Trophoblast cell (in vitro differentiated cells and primary cell): ENCODE measurements around the gene PKN2.

Experiments used
- DNase-seq, 2 donors: peaks; one replicate each; pipeline ENCODE4 v3.0.0-alpha.2; 2016
- H2AFZ ChIP-seq: 2 replicates; pipeline ENCODE4 v1.6.1; 2013; ENCODE audit warnings: low read length, moderate library complexity, mild to moderate bottlenecking; ENCODE audit not compliant: insufficient read depth, poor library complexity
- H2AK5ac ChIP-seq: 2 replicates; pipeline ENCODE4 v1.6.1; 2013; ENCODE audit warnings: mild to moderate bottlenecking, low read length
- H2BK120ac ChIP-seq: 2 replicates; pipeline ENCODE4 v1.6.1; 2013; ENCODE audit warnings: low read length, mild to moderate bottlenecking, moderate library complexity; ENCODE audit not compliant: insufficient read depth, poor library complexity
- H2BK12ac ChIP-seq: 2 replicates; pipeline ENCODE4 v1.6.1; 2013; ENCODE audit warnings: mild to moderate bottlenecking, low read length, moderate library complexity
- H2BK5ac ChIP-seq: 2 replicates; pipeline ENCODE4 v1.6.1; 2013; ENCODE audit warnings: low read length, low read depth, moderate library complexity, mild to moderate bottlenecking; ENCODE audit not compliant: poor library complexity
- H3K14ac ChIP-seq: 2 replicates; pipeline ENCODE4 v1.6.1; 2013; ENCODE audit warnings: mild to moderate bottlenecking, low read length
- H3K18ac ChIP-seq: 2 replicates; pipeline ENCODE4 v1.6.1; 2013; ENCODE audit warnings: mild to moderate bottlenecking, low read length
- H3K23ac ChIP-seq: 2 replicates; pipeline ENCODE4 v1.6.1; 2013; ENCODE audit warnings: low read length
- H3K27ac ChIP-seq: 2 replicates; pipeline ENCODE4 v1.5.1; 2013; ENCODE audit warnings: low read depth, mild to moderate bottlenecking, inconsistent platforms, low read length, moderate library complexity
- H3K27me3 ChIP-seq: 2 replicates; pipeline ENCODE4 v1.6.1; 2013; ENCODE audit warnings: inconsistent platforms, mild to moderate bottlenecking, low read length, moderate library complexity; ENCODE audit not compliant: insufficient read depth
- H3K36me3 ChIP-seq, 2 experiments: 1 replicate in 1 of 2; 2 replicates in 1 of 2; pipeline ENCODE4 v1.6.1; 2013; ENCODE audit warnings: low read length in 2 of 2, mild to moderate bottlenecking in 2 of 2, moderate library complexity in 1 of 2; ENCODE audit not compliant: insufficient read depth in 2 of 2, control insufficient read depth in 1 of 2
- H3K4ac ChIP-seq: 2 replicates; pipeline ENCODE4 v1.6.1; 2013; ENCODE audit warnings: low read depth, mild to moderate bottlenecking, low read length, moderate library complexity
- H3K4me1 ChIP-seq, 2 experiments: 1 replicate in 1 of 2; 2 replicates in 1 of 2; pipeline ENCODE4 v1.6.1; 2013; ENCODE audit warnings: low read length in 2 of 2, mild to moderate bottlenecking in 2 of 2, moderate library complexity in 1 of 2; ENCODE audit not compliant: insufficient read depth in 2 of 2, control insufficient read depth in 1 of 2
- H3K4me2 ChIP-seq: 2 replicates; pipeline ENCODE4 v1.6.1; 2013; ENCODE audit warnings: inconsistent platforms, mild to moderate bottlenecking, low read length, moderate library complexity
- H3K4me3 ChIP-seq: 2 replicates; pipeline ENCODE4 v1.5.1; 2013; ENCODE audit warnings: mild to moderate bottlenecking, low read depth, low read length, inconsistent platforms
- H3K79me1 ChIP-seq: one replicate; pipeline ENCODE4 v1.6.1; 2013; ENCODE audit warnings: low read length
- H3K79me2 ChIP-seq: 2 replicates; pipeline ENCODE4 v1.6.1; 2013; ENCODE audit warnings: low read length, mild to moderate bottlenecking; ENCODE audit not compliant: control insufficient read depth, insufficient read depth, poor library complexity
- H3K9ac ChIP-seq: 2 replicates; pipeline ENCODE4 v1.6.1; 2013; ENCODE audit warnings: mild to moderate bottlenecking, low read length
- H3K9me3 ChIP-seq: 2 replicates; pipeline ENCODE4 v1.6.1; 2013; ENCODE audit warnings: low read depth, mild to moderate bottlenecking, control low read depth, inconsistent platforms, low read length; ENCODE audit not compliant: insufficient read depth
- H4K12ac ChIP-seq: 2 replicates; pipeline ENCODE4 v1.6.1; 2013; ENCODE audit warnings: low read depth, mild to moderate bottlenecking, low read length, moderate library complexity
- H4K8ac ChIP-seq: 2 replicates; pipeline ENCODE4 v1.6.1; 2013; ENCODE audit warnings: low read depth, mild to moderate bottlenecking, low read length, moderate library complexity
- H4K91ac ChIP-seq: one replicate; pipeline ENCODE4 v1.6.1; 2013; ENCODE audit warnings: low read depth, mild to moderate bottlenecking, low read length, moderate library complexity
- WGBS: extraction: QIAGEN DNeasy Blood & Tissue Kit; methylation state at CpG from one replicate; pipeline ENCODE4 v1.1.7; 2013; ENCODE audit warnings: missing lambda C conversion rate; ENCODE audit not compliant: insufficient read length, insufficient coverage; ENCODE audit errors: extremely low coverage; 5-methylcytosine and 5-hydroxymethylcytosine counted together

Gene PKN2

GRCh38 chr1:88787023-88787903 lies 103.2 kb downstream of the PKN2 start:
- H3K79me1 ChIP-seq: no peaks in the 10 kb centered on the region
- no peak overlapping the region for H2BK12ac ChIP-seq
- no peak overlapping the region for H2AK5ac ChIP-seq
- no peak overlapping the region for H3K4me3 ChIP-seq
- no CpG with 5 or more reads among the region's 3 CpGs for WGBS
- H3K79me2 ChIP-seq: no peaks in the 10 kb centered on the region
- H3K27ac ChIP-seq: no peak overlapping the region
- no peak overlapping the region for H2BK5ac ChIP-seq
- no peak overlapping the region for H3K4ac ChIP-seq
- no peak overlapping the region for H3K9ac ChIP-seq
- H4K91ac ChIP-seq: no peak overlapping the region
- no peaks in the 10 kb centered on the region for H3K4me1 ChIP-seq
- no peak overlapping the region for H3K14ac ChIP-seq
- no peaks in the 10 kb centered on the region for H3K27me3 ChIP-seq
- no peak overlapping the region for H4K8ac ChIP-seq
- peaks cover 2 to 5% of the 10 kb centered on the region in 2 experiments for H3K36me3 ChIP-seq
- H2BK120ac ChIP-seq: no peak overlapping the region
- H2AFZ ChIP-seq: no peak overlapping the region
- no peak overlapping the region for H3K23ac ChIP-seq
- no peak overlapping the region for H3K4me2 ChIP-seq
- no peak for DNase-seq
- no peak overlapping the region for H3K18ac ChIP-seq
- H3K9me3 ChIP-seq: no peaks in the 10 kb centered on the region
- no peak overlapping the region for H4K12ac ChIP-seq

- H3K4ac ChIP-seq: no peak overlapping the region
- no peak overlapping the region for H2AK5ac ChIP-seq
- H2BK120ac ChIP-seq: no peak overlapping the region
- DNase-seq: no peak
- H4K12ac ChIP-seq: no peak overlapping the region
- no peak overlapping the region for H2BK12ac ChIP-seq
- no peak overlapping the region for H3K4me3 ChIP-seq
- no peaks in the 10 kb centered on the region for H3K4me1 ChIP-seq
- no peaks in the 10 kb centered on the region for H3K9me3 ChIP-seq
- H3K79me1 ChIP-seq: no peaks in the 10 kb centered on the region
- H3K36me3 ChIP-seq: no peaks in the 10 kb centered on the region
- H3K27me3 ChIP-seq: no peaks in the 10 kb centered on the region
- no peak overlapping the region for H2AFZ ChIP-seq
- no peak overlapping the region for H4K8ac ChIP-seq
- H3K23ac ChIP-seq: no peak overlapping the region
- H3K4me2 ChIP-seq: no peak overlapping the region
- H3K27ac ChIP-seq: no peak overlapping the region
- H3K79me2 ChIP-seq: no peaks in the 10 kb centered on the region
- H2BK5ac ChIP-seq: no peak overlapping the region
- H3K14ac ChIP-seq: no peak overlapping the region
- no CpG with 5 or more reads among the region's 4 CpGs for WGBS
- no peak overlapping the region for H4K91ac ChIP-seq
- no peak overlapping the region for H3K9ac ChIP-seq
- no peak overlapping the region for H3K18ac ChIP-seq
These were observed 107.1 kb downstream of the PKN2 start for GRCh38 chr1:88791192-88791591.

GRCh38 chr1:88799491-88799890 lies 115.4 kb downstream of the PKN2 start:
- no peak overlapping the region for H2BK5ac ChIP-seq
- H3K27me3 ChIP-seq: no peaks in the 10 kb centered on the region
- H2BK12ac ChIP-seq: no peak overlapping the region
- no peak for DNase-seq
- WGBS: no CpG with 5 or more reads among the region's 2 CpGs
- H3K4me2 ChIP-seq: no peak overlapping the region
- H3K36me3 ChIP-seq: peaks cover 5 to 10% of the 10 kb centered on the region in 2 experiments
- no peak overlapping the region for H4K12ac ChIP-seq
- no peak overlapping the region for H2BK120ac ChIP-seq
- H4K8ac ChIP-seq: no peak overlapping the region
- H2AFZ ChIP-seq: no peak overlapping the region
- H3K14ac ChIP-seq: no peak overlapping the region
- no peak overlapping the region for H3K27ac ChIP-seq
- H3K9me3 ChIP-seq: no peaks in the 10 kb centered on the region
- no peak overlapping the region for H3K18ac ChIP-seq
- no peak overlapping the region for H4K91ac ChIP-seq
- H3K4me3 ChIP-seq: no peak overlapping the region
- no peak overlapping the region for H3K9ac ChIP-seq
- no peak overlapping the region for H2AK5ac ChIP-seq
- no peaks in the 10 kb centered on the region for H3K4me1 ChIP-seq
- H3K4ac ChIP-seq: no peak overlapping the region
- H3K79me2 ChIP-seq: no peaks in the 10 kb centered on the region
- no peak overlapping the region for H3K23ac ChIP-seq
- peaks cover 3% of the 10 kb centered on the region for H3K79me1 ChIP-seq

GRCh38 chr1:88800382-88801051 lies 116.4 kb downstream of the PKN2 start:
- H3K27ac ChIP-seq: no peak overlapping the region
- no peak overlapping the region for H2BK120ac ChIP-seq
- no peak overlapping the region for H3K4me3 ChIP-seq
- peaks cover 6 to 10% of the 10 kb centered on the region in 2 experiments for H3K36me3 ChIP-seq
- H3K4ac ChIP-seq: no peak overlapping the region
- peaks cover 3% of the 10 kb centered on the region for H3K79me1 ChIP-seq
- H4K91ac ChIP-seq: no peak overlapping the region
- no peak overlapping the region for H3K14ac ChIP-seq
- no peaks in the 10 kb centered on the region for H3K9me3 ChIP-seq
- WGBS: no CpG with 5 or more reads among the region's 5 CpGs
- no peaks in the 10 kb centered on the region for H3K27me3 ChIP-seq
- no peak overlapping the region for H3K23ac ChIP-seq
- H3K79me2 ChIP-seq: no peaks in the 10 kb centered on the region
- H4K12ac ChIP-seq: no peak overlapping the region
- H2AK5ac ChIP-seq: no peak overlapping the region
- no peak overlapping the region for H3K4me2 ChIP-seq
- H3K4me1 ChIP-seq: no peaks in the 10 kb centered on the region
- no peak overlapping the region for H4K8ac ChIP-seq
- no peak overlapping the region for H2BK12ac ChIP-seq
- no peak overlapping the region for H2AFZ ChIP-seq
- H2BK5ac ChIP-seq: no peak overlapping the region
- no peak overlapping the region for H3K18ac ChIP-seq
- DNase-seq: peak; percentile 9 to 64
- no peak overlapping the region for H3K9ac ChIP-seq
